C1 segment of cervical spinal cord (tissue), 14 donors: Measurements from ENCODE around the gene BICC1.
A peak's percentile ranks its signal among the peaks of the same experiment; 100 is the strongest.

ENCODE experiments used
- DNase-seq, 14 donors: peaks; one replicate each; lab custom pipeline; 2025; lab: John Stamatoyannopoulos, UW

Gene BICC1, protein sequence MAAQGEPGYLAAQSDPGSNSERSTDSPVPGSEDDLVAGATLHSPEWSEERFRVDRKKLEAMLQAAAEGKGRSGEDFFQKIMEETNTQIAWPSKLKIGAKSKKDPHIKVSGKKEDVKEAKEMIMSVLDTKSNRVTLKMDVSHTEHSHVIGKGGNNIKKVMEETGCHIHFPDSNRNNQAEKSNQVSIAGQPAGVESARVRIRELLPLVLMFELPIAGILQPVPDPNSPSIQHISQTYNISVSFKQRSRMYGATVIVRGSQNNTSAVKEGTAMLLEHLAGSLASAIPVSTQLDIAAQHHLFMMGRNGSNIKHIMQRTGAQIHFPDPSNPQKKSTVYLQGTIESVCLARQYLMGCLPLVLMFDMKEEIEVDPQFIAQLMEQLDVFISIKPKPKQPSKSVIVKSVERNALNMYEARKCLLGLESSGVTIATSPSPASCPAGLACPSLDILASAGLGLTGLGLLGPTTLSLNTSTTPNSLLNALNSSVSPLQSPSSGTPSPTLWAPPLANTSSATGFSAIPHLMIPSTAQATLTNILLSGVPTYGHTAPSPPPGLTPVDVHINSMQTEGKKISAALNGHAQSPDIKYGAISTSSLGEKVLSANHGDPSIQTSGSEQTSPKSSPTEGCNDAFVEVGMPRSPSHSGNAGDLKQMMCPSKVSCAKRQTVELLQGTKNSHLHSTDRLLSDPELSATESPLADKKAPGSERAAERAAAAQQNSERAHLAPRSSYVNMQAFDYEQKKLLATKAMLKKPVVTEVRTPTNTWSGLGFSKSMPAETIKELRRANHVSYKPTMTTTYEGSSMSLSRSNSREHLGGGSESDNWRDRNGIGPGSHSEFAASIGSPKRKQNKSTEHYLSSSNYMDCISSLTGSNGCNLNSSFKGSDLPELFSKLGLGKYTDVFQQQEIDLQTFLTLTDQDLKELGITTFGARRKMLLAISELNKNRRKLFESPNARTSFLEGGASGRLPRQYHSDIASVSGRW

DNA sequence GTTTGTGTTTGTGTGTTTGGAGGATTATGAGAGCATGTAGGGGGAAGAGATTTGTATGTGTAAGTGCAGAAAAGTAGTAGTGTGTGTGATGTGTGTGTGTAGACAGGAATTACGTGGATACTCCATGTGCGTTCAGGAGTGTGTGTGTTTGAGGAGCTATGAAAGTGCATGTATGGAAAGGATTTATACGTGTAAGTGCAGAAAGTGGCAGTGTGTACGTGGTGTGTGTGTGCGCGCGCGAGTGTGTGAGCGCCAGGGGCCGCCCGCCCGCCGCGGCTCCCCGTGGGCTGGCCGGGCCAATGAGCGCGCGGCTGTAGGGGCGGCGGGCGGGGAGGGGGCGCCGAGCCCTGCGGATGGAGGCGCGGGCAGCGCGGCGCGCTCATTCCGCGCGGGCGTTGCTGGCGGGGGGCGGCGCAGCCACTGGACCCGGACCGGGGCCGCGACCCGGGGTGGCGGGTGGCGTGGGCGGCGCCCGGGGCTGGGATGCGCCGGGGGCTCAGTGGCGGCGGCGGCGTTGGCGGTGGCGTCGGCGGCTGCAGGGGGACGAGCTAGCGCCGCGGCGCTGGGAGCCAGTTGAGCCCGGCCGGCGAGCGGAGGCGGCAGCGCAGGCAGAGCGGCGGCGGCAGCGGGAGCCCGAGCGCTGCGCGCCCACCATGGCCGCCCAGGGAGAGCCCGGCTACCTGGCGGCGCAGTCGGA, at the start of gene BICC1:
Gene BICC1 (plus strand): TSS at position 382 of the 697 bp plus-strand sequence. CDS start 272 bp downstream, at position 654.
- peak in 9 of 14 donors; percentile 8 to 55 (median 22) for DNase-seq

DNA sequence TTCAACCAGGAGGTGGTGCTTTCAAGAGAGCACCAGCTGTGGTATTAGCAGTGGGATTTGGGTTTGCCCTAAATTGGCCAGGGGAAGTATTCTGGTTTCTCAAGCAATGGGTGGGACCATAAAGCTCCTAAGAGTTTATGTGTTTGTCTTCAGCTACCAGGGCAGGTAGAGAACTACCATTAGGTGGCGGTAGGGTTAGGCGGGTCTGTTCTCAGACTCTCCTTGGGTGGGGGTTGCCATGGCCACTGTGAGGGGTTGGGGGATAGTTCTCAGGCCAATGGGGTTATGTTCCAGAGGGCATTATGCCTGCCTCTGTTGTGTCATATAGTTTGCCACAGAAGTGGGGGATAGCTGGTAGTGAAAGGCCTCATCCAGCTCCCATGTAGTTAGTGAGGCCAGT, 47.7 kb upstream of the BICC1 start:
- no peak for DNase-seq

DNA sequence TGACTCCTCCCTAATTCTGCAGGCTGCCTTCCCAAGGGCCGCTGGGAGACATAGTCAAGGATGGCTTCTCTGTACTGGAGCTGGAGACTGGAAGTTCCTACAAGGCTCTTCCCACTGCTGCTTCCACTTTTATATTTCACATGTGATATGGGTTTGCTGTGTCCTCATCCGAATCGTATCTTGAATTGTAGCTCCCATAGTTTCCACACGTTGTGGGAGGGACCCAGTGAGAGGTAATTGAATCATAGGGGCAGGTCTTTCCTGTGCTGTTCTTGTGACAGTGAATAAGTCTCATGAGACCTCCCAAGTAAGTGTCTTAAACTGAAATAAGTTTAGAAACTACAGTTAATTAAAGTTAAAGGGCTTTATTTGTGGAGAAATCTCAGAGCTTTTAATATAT, 47.0 kb upstream of the BICC1 start:
- DNase-seq, result no peak

DNA sequence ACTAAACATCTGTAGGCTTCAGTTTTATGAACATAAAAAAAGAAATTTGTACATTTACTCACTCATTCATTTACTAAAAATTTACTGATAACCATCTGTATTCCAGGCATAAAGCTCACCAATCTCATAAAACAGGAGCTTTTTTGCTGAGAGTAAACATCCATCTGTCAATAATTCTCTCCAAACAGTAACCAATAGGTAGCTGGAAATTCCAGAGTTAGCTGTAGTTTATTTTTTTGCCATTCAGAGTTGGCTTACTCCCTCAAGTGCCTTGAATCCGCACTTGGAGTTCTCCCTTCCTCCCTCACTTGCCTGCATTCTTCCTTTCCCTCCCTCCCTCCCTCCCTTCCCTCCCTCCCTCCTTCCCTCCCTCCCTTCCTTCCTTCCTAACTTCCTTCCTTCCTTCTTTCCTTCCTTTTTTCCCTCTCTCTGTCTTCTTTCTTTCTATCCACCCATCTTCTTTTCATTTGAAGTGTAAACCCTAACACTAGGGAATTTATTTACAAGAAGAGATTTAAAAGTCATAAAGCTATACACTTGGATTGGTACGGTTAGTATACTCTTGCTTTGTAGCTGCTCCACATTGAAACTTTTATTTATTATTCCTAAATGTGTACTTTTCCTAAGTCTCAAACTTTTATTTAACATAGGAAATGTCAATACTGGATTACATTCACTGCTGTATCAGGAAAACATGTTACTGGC, 44.6 kb upstream of the BICC1 start:
- no peak for DNase-seq

DNA sequence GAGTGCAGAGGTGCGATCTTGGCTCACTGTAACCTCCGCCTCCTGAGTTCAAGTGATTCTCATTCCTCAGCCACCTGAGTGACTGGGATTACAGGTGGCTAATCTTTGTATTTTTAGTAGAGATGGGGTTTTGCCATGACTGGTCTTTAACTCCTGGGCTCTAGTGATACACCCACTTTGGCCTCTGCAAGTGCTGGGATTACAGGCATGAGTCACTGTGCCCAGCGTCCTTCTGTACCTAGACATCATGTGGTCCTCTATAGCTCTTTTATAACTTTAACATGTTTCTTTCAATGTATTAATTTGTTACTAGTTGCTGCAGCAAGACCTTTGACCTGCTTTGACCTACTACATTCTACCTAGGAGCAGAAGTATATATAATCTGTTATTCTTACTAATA, 38.7 kb upstream of the BICC1 start:
- no peak for DNase-seq

DNA sequence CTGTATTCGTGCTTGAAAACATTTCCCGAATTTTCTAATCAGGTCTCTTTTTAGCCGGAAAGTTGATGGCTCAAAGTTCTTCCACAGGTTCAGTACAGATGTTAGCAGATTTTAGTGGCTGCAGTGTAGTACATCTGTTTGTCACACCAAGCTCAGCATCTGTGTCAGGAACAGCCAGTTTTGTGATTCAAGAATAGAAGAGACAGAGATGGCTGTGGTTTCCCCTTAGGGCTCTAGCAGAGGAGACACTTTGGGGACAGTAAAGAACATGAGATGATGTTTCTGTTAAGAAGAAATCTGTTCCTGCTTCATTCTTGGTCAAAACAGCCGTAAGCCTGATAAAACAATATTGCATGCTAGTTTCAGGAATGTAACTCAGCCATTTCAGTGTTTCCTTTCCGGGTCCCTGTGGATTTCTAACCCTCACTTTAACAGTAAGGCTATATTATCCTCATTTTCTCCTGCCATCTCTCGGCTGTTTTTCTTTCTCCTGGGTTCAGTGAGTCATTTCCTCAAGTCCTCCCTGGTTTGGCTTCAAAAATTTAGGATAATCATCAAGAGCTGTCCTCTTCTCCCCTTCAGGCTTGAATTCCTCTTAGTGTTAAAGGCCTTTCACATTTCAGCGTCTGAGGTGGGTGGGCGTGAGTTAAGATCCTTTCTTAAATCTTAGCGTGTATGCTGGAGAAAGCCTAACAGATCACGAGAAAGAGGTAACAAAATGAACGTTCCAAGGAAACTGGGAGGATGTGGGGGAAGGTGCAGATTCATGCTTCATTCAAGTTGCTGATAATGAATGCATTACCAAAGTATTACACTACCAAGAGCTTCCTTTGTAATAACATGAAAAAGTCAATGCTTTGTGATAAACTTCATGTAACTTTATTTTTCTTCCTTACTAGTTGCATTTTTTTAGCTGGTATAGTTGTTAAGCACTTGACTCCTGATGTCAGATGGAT, 37.1 kb upstream of the BICC1 start:
- no peak for DNase-seq

DNA sequence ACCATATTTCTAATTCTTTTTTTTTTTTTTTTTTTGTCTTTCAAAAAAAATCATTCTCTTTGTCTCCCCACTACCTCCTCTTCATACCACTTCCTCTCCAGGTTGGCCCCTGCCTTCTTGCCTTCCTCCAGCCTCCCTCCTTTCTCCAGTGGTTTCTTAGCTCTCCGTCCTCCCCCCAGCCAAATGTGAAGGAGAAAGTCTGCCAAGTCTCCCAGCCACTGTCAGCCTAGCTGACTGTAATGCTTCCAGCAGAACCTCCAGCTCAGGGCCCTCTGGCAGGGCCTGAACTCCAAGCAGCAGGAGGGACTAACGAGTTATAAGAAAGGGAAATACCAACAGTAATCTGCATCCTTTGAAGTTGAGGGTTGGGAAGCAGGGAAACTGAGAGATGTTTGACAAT, 35.5 kb upstream of the BICC1 start:
- peak in 1 of 14 donors; percentile 1 for DNase-seq

DNA sequence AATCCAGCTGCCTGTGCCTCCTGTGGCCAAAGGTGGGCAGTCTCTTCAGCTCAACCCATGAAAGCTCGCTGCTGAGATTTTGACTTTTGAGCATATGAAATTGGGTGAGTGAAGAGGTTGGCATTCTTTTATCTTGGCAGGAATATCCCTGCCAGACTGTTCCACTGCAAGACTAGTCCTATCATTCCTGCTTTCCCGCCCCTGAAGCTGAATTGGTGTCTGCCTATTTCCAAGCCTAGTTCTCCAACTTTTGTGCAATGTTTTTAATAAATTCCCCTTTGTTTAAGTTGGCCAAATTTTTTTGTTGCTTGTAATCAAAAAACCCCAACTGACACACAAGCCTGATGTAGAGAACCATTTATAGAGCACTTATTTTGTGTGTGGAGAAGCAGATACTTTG, 34.8 kb upstream of the BICC1 start:
- no peak for DNase-seq

DNA sequence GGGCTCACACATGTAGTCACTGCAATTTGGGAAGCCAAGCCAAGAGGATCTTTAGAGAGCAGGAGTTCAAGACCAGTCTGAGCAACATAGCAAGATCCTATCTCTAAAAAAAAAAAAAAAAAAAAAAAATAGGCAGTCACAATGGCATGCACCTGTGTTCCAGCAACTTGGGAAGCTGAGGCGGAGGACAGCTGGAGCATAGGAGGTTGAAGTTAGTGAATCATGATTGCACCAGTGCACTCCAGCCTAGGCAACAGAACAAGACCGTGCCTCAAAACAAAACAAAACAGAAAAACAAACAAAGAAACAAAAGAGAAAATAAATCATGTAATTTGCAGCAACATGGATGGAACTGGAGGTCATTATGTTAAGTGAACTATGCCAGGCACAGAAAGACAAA, 33.6 kb upstream of the BICC1 start:
- no peak for DNase-seq

DNA sequence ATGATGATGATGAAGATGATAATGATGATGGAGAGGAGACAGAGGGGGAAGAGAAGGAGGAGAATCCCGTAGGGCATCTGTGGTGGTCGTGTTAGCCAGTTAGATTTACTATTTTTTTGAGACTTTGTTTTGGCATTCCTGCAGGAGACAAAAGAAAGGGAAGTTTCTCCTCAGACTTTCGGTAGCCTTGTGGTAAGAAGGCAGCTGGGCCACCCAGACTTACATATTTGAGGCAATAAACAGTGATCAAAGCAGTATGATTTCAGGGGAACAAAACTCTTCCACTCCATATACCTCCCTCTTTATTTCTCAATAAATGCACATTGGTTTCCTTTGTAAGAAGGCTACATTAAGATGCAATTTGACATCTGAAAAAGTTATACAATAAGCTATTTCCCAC, 32.4 kb upstream of the BICC1 start:
- DNase-seq, result no peak

DNA sequence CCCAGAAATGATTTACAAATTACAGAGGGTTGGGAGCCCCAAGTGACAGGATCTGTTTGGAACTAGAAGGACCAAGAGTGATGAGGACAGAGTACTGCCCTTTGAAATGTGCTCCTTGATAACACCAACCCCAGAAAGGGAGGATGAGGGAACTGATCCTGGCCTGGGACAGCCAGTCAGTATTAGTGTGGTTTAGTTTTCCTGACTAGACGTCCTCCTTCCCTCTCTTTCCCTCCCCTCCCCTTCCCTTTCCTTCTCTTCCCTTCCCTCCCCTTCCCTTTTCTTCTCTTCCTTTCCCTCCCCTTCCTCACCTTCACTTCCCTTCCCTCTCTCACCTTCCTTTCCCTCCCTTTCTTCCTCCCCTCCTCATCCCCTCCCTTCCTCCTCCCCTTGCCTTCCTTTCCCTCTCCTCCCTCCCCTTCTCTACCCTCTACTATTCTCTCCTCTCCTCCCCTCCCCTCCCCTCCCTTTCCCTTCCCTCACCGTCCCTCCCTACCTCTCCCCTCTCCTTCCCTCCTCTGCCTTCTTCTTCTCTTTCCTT, 31.0 kb upstream of the BICC1 start:
- no peak for DNase-seq

DNA sequence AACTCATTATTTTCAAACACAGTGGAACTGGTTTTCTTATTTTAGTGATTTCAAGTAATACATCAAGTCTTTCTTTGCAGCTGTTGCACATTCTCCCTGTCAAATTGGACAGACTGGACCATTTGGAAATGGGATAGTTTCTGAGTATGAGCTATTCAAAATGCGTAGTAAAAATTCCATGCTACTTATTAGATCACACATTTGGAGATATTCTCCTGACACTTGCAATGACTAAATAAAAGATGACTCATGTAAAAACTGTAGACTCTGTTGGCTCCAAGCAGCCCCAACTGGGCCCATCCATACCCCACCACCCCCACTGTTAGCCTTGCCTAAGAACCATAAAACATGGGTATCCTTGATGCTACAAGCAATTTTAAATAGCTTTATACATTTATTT, 25.9 kb upstream of the BICC1 start:
- no peak for DNase-seq

DNA sequence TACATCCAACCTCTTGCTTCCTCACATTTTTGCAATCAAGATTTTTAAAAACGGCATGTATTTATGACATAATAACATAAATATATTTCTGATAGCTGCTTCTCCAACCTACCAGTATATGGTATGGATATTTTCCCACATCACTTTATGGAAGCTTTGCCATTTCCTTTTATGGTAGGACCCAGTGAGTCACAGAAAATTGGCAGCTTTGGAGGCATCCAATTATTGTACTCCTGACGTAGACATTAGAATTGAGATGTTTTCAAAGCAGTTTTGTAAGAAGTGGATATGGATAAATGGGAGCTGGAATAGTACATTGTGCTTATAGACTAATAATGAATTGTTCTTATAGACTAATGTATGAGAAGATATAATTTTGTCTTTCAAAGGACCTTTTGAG, 23.8 kb upstream of the BICC1 start:
- no peak for DNase-seq

DNA sequence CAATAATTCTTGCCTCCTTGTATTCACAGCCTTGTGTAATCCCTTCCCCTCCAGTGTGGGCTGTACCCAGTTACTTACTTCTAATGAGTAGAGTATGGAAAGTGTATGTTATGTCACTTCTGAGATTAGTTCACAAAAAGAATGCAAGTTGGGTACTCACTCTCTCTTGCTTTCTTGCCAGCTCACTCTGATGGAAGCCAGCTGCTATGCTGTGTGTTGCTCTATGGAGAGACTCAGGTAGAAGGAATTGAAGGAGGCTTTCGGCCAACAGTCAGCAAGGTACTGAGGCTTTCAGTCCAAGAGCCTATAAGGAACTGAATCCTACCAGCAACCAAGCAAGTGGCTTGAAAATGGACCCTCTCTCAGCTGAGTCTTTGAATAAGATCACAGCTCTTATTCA, 9.7 kb upstream of the BICC1 start:
- no peak for DNase-seq

DNA sequence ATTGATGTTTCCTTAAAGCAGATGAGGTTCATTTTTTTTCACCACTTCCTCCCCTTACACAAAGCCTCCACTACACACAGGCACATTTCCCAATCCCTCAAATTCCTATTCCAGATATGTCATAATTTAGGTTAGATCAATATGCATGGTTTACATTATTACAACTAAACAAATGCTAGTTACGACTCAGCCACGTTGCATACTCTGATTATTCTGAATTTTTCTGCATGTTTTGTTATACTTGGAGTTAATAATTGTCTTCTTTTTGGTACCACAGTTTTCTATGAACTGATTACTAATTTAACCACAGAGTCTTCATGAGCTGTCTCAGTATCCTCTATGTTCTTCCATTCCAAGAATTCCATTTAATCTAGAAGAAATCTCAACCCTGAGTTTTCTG, 4.4 kb upstream of the BICC1 start:
- DNase-seq, result no peak

DNA sequence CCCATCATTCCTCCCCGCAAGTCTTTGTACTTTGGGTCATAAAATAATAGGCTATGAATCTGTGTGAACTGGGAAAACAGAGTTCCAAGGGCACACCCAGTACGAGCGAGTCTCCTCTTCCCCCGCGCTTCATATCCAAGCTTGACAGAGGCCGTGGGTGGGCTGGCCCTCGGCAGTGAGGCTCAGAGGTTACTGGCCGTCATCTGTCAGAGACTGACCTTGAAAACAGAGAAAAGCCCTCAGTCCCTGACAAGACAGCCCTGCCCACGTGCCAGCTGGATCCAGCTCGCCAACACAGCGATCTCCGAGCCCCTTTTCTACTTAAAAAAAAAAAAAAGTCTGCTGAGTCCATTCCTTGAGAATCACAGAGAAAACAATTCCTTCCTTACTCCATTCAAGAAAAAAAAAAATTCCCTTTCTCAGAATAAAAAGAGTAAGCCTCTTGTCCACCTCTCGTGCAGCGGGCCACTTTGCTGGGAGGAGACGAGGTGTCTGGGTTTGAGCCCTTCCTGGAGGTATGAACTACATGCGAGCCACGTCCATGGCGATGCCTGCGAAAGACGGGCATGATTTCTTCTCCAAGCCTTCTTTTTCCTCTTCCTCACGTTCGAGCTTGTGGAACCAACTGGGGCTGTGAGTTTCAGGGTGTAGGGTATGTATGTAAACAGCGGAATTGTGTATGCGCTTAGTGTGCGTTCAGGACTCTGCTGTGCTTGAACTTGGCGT, 744 bp upstream of the BICC1 start:
- DNase-seq, result peak in 3 of 14 donors; percentile 2 to 14 (median 10)

DNA sequence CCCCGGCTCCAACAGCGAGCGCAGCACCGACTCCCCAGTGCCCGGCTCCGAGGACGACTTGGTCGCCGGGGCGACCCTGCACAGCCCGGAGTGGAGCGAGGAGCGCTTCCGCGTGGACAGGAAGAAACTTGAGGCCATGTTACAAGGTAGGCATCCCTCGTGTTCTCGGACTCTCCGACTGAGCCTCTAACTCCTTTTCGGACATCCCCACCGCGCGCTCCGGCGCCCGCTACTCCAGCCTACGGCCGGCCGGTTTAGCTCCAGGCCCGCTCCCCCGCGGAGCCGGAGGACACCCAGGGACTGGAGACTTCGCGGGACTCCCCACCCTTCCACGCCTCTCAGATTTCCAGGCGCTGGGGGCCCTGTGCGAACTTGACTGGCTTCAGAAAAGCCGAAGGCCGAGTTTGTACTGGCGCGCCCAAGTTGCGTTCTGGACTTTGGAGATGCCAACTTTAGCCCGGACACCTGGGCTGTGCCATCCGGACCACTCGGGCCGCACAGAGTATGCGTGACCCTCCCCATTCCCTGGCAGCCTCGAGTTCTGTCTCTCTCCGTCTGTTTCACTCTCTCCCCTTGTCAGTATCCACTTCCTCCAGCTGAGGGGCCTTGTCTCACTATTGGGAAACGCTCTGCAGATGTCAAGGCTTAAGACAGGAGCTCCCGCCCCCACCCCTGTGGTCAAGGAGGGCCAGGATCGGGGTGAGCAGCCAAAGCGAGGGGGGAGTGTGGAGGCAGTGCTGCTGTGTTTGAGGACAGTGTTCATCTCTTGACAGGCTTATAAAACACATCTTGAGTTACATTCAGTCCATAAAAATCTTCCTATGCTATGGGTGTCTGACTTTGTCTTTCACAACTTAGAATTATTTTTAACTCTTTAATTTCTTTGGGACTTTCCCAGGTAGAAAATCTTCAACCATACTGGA, 777 bp downstream of the BICC1 start:
- DNase-seq, result peak in 8 of 14 donors; percentile 11 to 47 (median 25)
